ENCODE results near the gene ZNF716.

DNA sequence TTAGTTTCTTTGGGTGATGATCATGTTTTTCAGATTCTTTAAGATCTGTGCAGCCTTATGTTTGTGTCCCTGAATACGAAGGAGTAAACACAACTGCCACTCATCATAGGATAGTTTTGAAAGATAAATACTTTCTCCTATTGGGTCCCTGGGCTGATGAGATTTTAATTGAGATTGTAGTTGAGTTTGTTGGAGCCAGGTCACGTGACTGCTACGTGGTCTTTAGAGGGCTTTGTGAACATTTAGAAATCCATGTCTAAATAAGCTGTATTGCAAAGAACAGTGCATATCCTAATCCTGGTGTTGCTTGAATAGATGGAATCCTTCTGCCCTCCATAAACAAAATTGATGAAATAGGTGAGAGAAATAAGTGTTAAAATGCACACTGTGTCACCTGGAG, 17.4 kb upstream of the ZNF716 start:
- TF ChIP-seq POLR2AphosphoS5 (IDR thresholded peaks at IDR 0.05) (no peak), POLR2A (IDR thresholded peaks at IDR 0.05) (no peak)
- TF ChIP-seq, protein P1, sequence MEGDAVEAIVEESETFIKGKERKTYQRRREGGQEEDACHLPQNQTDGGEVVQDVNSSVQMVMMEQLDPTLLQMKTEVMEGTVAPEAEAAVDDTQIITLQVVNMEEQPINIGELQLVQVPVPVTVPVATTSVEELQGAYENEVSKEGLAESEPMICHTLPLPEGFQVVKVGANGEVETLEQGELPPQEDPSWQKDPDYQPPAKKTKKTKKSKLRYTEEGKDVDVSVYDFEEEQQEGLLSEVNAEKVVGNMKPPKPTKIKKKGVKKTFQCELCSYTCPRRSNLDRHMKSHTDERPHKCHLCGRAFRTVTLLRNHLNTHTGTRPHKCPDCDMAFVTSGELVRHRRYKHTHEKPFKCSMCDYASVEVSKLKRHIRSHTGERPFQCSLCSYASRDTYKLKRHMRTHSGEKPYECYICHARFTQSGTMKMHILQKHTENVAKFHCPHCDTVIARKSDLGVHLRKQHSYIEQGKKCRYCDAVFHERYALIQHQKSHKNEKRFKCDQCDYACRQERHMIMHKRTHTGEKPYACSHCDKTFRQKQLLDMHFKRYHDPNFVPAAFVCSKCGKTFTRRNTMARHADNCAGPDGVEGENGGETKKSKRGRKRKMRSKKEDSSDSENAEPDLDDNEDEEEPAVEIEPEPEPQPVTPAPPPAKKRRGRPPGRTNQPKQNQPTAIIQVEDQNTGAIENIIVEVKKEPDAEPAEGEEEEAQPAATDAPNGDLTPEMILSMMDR (IDR thresholded peaks at IDR 0.05 in 8 of 11, conservative IDR thresholded peaks at IDR 0.05 in 3 of 11): no peak
